BJ (cell line): ENCODE data around the gene CDA. TPM values are rescaled to one million over a fixed set of nuclear protein-coding genes. Genes with fewer than 3 reads are reported as not detected.

Source experiments
- CTCF ChIA-PET: fragments of 350-600 bp; formaldehyde crosslinking; extraction: SDS; loops from one replicate; lab custom pipeline; 2021; ENCODE audit warnings: antibody characterized with exemption, inconsistent platforms; lab: Yijun Ruan, JAX
- POLR2A ChIA-PET: fragments of 300-600 bp; sonication (Branson Sonifier 250); formaldehyde crosslinking; extraction: SDS; loops from one replicate; lab custom pipeline; 2021; ENCODE audit warnings: antibody characterized with exemption; lab: Charles Lee
- DNase-seq: peaks from one replicate; pipeline ENCODE4 v3.0.0-alpha.2; 2011; ENCODE audit warnings: low read depth
- H3K27me3 ChIP-seq: 2 replicates; pipeline ENCODE4 v1.6.0; 2011; ENCODE audit warnings: low read length; ENCODE audit not compliant: control insufficient read depth, insufficient read depth
- H3K36me3 ChIP-seq: 2 replicates; pipeline ENCODE4 v1.5.1; 2011; ENCODE audit warnings: low read length; ENCODE audit not compliant: control insufficient read depth, insufficient read depth
- H3K4me3 ChIP-seq: 2 replicates; pipeline ENCODE4 v1.5.1; 2011; ENCODE audit warnings: low read depth, mild to moderate bottlenecking, control low read depth, low read length
- polyA plus RNA-seq: library from polyadenylated mRNA; depleted of rRNA; stranded (reverse); fragments of >200 nt; gene quantifications from 2 replicates; pipeline ENCODE4 v1.2.3, GENCODE V29; 2011
- TF ChIP-seq, protein P1 (sequence below): IDR thresholded peaks from 2 replicates; pipeline ENCODE4 v1.5.1; 2011; ENCODE audit warnings: low read depth, mild to moderate bottlenecking, control low read depth, inconsistent platforms, low read length, moderate library complexity; ENCODE audit not compliant: insufficient read depth

The CDA gene
- polyA plus RNA-seq, 1 experiment: 7.5 TPM

DNA sequence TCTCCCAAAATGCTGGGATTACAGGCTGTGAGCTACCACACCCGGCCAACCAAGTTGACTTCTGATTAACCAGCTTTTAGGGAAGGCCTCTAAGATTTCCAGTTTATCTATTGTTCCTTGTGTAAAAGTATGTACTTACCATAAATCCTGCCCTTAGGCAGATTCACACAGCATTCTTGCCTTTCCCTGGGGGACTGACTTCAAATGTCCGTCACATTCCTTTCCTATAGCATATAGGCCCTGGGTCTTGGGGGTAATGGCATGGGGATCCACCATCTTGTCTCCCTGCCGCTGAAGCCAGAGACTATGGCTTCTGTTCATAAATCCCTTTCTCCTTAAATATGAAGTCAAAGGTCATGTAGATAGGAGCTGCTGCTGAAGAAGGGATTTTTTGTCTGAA, 43.5 kb downstream of the CDA start:
- Histone ChIP-seq H3K4me3 (no peak overlapping the region), H3K36me3 (0 out of 2 replicates have a peak, but pooled peaks cover 1% of the 10 kb centered on the region), H3K27me3 (no peaks in the 10 kb centered on the region)
- ChIA-PET CTCF (interaction anchor here (0.7 to 8.0 kb wide), 29 partner anchors 8 to 299 kb away, joined by 3 to 125 read pairs (median 5); partner anchors contain the start of genes CAMK2N1, CDA and FAM43B), POLR2A (interaction anchor here (0.6 kb wide), 1 partner anchor 36 kb away, joined by 3 read pairs; no protein-coding TSS in a partner anchor)
- no peak for DNase-seq
- TF ChIP-seq, protein P1, sequence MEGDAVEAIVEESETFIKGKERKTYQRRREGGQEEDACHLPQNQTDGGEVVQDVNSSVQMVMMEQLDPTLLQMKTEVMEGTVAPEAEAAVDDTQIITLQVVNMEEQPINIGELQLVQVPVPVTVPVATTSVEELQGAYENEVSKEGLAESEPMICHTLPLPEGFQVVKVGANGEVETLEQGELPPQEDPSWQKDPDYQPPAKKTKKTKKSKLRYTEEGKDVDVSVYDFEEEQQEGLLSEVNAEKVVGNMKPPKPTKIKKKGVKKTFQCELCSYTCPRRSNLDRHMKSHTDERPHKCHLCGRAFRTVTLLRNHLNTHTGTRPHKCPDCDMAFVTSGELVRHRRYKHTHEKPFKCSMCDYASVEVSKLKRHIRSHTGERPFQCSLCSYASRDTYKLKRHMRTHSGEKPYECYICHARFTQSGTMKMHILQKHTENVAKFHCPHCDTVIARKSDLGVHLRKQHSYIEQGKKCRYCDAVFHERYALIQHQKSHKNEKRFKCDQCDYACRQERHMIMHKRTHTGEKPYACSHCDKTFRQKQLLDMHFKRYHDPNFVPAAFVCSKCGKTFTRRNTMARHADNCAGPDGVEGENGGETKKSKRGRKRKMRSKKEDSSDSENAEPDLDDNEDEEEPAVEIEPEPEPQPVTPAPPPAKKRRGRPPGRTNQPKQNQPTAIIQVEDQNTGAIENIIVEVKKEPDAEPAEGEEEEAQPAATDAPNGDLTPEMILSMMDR: no peak

DNA sequence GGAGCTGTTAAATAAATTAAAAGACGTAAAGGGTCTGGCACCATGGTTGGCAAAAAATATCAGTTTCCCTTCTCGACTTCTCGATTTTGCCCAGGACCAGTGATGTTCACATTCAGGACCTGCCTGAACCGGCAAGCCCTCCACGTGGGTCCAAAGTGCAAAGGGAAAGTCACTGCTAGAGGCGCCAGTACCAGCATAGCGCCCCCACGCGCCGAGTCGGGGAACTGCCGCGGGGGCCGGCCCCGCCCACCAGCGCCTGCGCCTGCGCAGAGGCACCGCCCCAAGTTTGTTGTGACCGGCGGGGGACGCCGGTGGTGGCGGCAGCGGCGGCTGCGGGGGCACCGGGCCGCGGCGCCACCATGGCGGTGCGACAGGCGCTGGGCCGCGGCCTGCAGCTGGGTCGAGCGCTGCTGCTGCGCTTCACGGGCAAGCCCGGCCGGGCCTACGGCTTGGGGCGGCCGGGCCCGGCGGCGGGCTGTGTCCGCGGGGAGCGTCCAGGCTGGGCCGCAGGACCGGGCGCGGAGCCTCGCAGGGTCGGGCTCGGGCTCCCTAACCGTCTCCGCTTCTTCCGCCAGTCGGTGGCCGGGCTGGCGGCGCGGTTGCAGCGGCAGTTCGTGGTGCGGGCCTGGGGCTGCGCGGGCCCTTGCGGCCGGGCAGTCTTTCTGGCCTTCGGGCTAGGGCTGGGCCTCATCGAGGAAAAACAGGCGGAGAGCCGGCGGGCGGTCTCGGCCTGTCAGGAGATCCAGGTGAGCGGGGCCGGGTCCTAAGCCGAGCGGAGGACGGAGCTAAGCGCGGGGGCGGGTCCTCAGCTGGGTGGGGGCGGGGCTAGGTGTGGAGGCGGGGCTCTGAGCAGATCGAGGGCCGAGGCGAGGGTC, 44.5 kb downstream of the CDA start, which contains the start of gene PINK1:
Gene PINK1 (plus strand): TSS at position 269 of the 875 bp plus-strand sequence. CDS start 91 bp downstream, at position 360.
- CTCF ChIA-PET: interaction anchor here (0.6 to 8.0 kb wide), 44 partner anchors 9 to 298 kb away, joined by 3 to 125 read pairs (median 5); partner anchors contain the start of genes CAMK2N1, CDA and FAM43B
- POLR2A ChIA-PET: interaction anchor here (0.6 to 0.7 kb wide), 2 partner anchors 32 to 82 kb away, joined by 3 to 15 read pairs; no protein-coding TSS in a partner anchor
- no peak for DNase-seq

DNA sequence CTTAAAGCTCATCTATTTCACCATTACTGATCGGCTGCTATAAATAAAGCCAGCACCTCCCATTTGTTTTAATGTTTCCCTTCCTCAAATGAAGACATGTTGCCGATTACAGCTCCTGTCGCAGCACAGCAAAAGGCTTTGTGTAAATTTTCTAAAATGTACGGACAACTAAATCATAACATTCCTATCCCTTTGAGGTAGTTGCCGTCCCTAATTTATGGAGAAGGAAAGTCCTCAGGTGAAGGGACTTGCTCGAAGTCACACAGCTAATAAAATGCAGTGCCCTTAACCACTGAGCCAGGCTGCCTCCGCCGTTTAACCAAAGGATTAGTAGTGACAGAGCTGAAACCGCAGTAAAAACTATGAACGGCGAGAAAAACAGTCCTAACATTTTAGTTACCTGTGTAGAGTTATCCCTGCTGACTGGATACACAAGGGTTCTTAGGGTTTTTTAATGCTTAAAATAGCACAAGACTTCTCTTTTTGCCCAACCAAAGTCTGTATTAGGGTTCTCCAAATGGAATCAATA, 45.2 kb downstream of the CDA start:
- ChIA-PET POLR2A (interaction anchor here (0.6 to 0.7 kb wide), 3 partner anchors 31 to 152 kb away, joined by 3 to 15 read pairs (median 4); no protein-coding TSS in a partner anchor), CTCF (interaction anchor here (0.6 to 8.0 kb wide), 28 partner anchors 8 to 121 kb away, joined by 3 to 125 read pairs (median 6); partner anchors contain the start of gene CDA)
- TF ChIP-seq, protein P1: no peak
- Histone ChIP-seq H3K27me3 (no peaks in the 10 kb centered on the region), H3K4me3 (peak overlapping the region; percentile 87), H3K36me3 (peaks cover 13% of the 10 kb centered on the region)
- DNase-seq: no peak

More for the DNA sequence above, 44.5 kb downstream of the CDA start, which contains the start of gene PINK1:
- H3K27me3 ChIP-seq: no peaks in the 10 kb centered on the region
- H3K36me3 ChIP-seq: peaks cover 9% of the 10 kb centered on the region
- H3K4me3 ChIP-seq: peak within 1 kb of the TSS; percentile 87
- TF ChIP-seq, protein P1: peak; percentile 83

DNA sequence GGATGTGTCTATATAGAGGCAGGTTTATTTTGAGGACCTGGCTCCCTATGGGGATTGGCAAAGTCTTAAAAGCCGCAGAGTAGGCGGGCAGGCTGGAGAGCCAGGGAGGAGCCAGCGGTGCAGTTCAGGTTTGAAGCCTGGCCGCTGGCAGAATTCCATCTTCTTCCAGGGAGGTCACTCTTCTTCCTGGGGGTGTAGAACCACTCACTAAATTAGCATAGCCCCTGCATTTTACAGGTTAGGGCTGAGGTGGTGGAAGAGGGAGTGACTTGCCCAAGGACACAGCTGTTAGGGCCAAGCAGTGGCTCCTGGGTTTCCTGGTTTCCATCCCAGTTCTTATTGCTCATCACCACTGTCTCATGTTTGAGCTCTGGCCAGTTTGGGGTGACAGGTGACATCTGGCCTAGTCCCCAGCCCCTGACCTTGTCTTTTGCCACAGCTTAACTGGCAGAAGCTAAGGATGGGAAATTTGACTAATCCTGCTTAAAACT, 45.7 kb downstream of the CDA start:
- CTCF ChIA-PET: interaction anchor here (0.5 to 8.0 kb wide), 14 partner anchors 8 to 594 kb away, joined by 3 to 125 read pairs (median 6); partner anchors contain the start of gene CDA
- Histone ChIP-seq H3K36me3 (peaks cover 13% of the 10 kb centered on the region), H3K4me3 (peak overlapping the region; percentile 87), H3K27me3 (no peaks in the 10 kb centered on the region)
- no peak for DNase-seq
- TF ChIP-seq, protein P1: no peak
- POLR2A ChIA-PET: interaction anchor here (0.6 kb wide), 2 partner anchors 60 to 152 kb away, joined by 4 to 6 read pairs; no protein-coding TSS in a partner anchor
